ENCODE measurements around the gene ZNF205.

DNA sequence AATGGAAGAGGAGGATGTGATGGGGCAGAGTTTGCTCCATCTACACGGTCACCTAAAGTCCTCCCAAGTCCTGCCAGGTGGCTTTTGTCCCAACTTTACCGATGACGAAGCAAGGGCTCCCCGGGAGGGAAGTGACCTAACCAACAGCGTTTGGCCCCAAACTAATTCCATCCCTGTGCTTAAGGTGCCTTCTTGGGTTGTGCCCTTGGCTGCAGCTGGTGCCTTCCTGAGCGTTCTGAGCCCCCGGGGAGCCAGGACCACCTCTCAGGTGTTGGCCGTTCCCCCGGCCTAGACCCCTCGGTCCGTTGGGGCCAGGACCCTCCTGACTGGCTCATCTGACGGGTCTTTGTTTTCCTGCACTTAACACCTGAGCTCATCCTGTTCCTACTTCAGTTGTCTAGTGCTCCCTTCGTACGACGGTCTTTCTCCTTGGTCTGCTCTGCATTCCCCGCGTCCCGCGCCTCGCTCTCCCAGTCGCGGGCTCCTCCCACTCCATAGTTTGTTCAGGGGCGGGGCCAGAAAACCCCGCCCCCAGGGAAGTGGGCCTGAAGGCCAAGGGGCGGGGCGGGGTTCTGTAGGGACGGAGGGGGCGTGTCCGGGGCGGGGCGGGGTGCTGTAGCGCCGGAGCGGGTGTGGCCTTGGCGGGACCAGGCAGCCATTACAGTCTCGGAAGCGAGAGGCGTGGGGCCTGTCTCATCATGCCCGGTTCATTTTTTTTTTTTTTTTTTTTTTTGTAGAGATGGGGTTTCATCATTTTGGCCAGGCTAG, 12.5 kb upstream of the ZNF205 start:
- TF ChIP-seq, protein P1, sequence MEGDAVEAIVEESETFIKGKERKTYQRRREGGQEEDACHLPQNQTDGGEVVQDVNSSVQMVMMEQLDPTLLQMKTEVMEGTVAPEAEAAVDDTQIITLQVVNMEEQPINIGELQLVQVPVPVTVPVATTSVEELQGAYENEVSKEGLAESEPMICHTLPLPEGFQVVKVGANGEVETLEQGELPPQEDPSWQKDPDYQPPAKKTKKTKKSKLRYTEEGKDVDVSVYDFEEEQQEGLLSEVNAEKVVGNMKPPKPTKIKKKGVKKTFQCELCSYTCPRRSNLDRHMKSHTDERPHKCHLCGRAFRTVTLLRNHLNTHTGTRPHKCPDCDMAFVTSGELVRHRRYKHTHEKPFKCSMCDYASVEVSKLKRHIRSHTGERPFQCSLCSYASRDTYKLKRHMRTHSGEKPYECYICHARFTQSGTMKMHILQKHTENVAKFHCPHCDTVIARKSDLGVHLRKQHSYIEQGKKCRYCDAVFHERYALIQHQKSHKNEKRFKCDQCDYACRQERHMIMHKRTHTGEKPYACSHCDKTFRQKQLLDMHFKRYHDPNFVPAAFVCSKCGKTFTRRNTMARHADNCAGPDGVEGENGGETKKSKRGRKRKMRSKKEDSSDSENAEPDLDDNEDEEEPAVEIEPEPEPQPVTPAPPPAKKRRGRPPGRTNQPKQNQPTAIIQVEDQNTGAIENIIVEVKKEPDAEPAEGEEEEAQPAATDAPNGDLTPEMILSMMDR (IDR thresholded peaks at IDR 0.05) = no peak
- TF ChIP-seq POLR2A (IDR thresholded peaks at IDR 0.05) (no peak), EP300 (IDR thresholded peaks at IDR 0.05) (no peak), POLR2AphosphoS5 (IDR thresholded peaks at IDR 0.05) (no peak)
